Spleen (tissue), 11 donors: ENCODE data around the gene ASB10. TPM values are rescaled to one million over a fixed set of nuclear protein-coding genes. Genes with fewer than 3 reads are reported as not detected.

Experiments used
- DNase-seq: peaks from one replicate; pipeline ENCODE4 v3.0.0-alpha.2; 2020
- H3K27ac ChIP-seq, 8 donors: fragments of 200-600 bp; sonication (generic) in 7 of 8; 1 replicate in 4 of 8; 2 replicates in 4 of 8; pipeline versions ENCODE4 v1.5.0 to v1.8.0; 2016 to 2021; ENCODE audit warnings: inconsistent platforms in 4 of 8, mild to moderate bottlenecking in 4 of 8, moderate library complexity in 1 of 8
- H3K27me3 ChIP-seq, 7 donors: fragments of 200-600 bp; sonication (generic) in 6 of 7; replicated peaks in 1 of 7; 1 replicate in 4 of 7; 2 replicates in 3 of 7; pipeline versions ENCODE4 v1.5.0 to v1.8.0; 2016 to 2021; ENCODE audit warnings: inconsistent platforms in 3 of 7, mild to moderate bottlenecking in 1 of 7
- H3K36me3 ChIP-seq, 6 donors: fragments of 200-600 bp; sonication (generic) in 5 of 6; 1 replicate in 4 of 6; 2 replicates in 2 of 6; pipeline versions ENCODE4 v1.5.0 to v1.8.0; 2016 to 2021; ENCODE audit warnings: inconsistent platforms in 2 of 6
- H3K4me1 ChIP-seq, 6 donors: fragments of 200-600 bp; sonication (generic) in 5 of 6; 1 replicate in 3 of 6; 2 replicates in 3 of 6; pipeline versions ENCODE4 v1.5.0 to v1.8.0; 2016 to 2021; ENCODE audit warnings: inconsistent platforms in 3 of 6
- H3K4me3 ChIP-seq, 8 donors: fragments of 200-600 bp; sonication (generic) in 7 of 8; 1 replicate in 4 of 8; 2 replicates in 4 of 8; pipeline versions ENCODE4 v1.5.0 to v1.8.0; 2016 to 2021; ENCODE audit warnings: inconsistent platforms in 4 of 8, mild to moderate bottlenecking in 4 of 8, moderate library complexity in 2 of 8
- H3K9me3 ChIP-seq, 8 donors: fragments of 200-600 bp; sonication (generic) in 7 of 8; 1 replicate in 4 of 8; 2 replicates in 4 of 8; pipeline versions ENCODE4 v1.5.0 to v1.8.0; 2016 to 2021; ENCODE audit warnings: inconsistent platforms in 4 of 8
- CTCF ChIP-seq, 11 experiments: fragments of 200-600 bp in 7 of 11; fragments of 450-650 bp in 4 of 11; sonication (generic) in 4 of 11; IDR thresholded peaks in 8 of 11; conservative IDR thresholded peaks in 3 of 11; 1 replicate in 7 of 11; 2 replicates in 4 of 11; pipeline versions ENCODE4 v1.4.0 to v1.8.0; 2016 to 2021; ENCODE audit warnings: antibody characterized with exemption in 11 of 11, inconsistent platforms in 4 of 11, mild to moderate bottlenecking in 1 of 11
- POLR2A ChIP-seq, 3 donors: fragments of 450-650 bp; IDR thresholded peaks; one replicate each; pipeline ENCODE4 v1.5.1; 2017; ENCODE audit warnings: antibody characterized with exemption in 3 of 3, mild to moderate bottlenecking in 1 of 3
- POLR2AphosphoS5 ChIP-seq, 3 donors: sonication (generic); formaldehyde crosslinking; IDR thresholded peaks; one replicate each; pipeline ENCODE4 v1.5.1; 2017; ENCODE audit warnings: antibody characterized with exemption in 3 of 3
- WGBS, 5 donors: extraction: QIAGEN DNeasy Blood & Tissue Kit in 3 of 5; methylation state at CpG; one replicate each; pipeline versions ENCODE4 v1.1.5 to v1.1.7; 2013 to 2018; 5-methylcytosine and 5-hydroxymethylcytosine counted together
- intact Hi-C: fragments of 100-400 bp; cut with DNase I; formaldehyde crosslinking; loops from one replicate; pipeline ENCODE4 v1.15.0; 2023; ENCODE audit warnings: low total_unique reads
- polyA plus RNA-seq, 3 donors: library from polyadenylated mRNA; stranded (reverse); fragments of 200-250 nt; gene quantifications; one replicate each; pipeline ENCODE4 v1.2.1, GENCODE V29; 2013
- total RNA-seq, 7 donors: library from RNA; depleted of rRNA in 3 of 7; stranded (reverse); fragments of >200 nt in 3 of 7; fragmentation: NEBNext Ultra II Directional in 4 of 7; extraction: Animal tissue kit (Norgen Biotek cat#: 25700) in 4 of 7; gene quantifications; one replicate each; pipeline versions ENCODE4 v1.1.0 to v1.2.1, GENCODE V29; 2016 to 2021
- donor health status: healthy with polysubstance abuse.
- donor health status: DM: no; HTN: no; CAD: no; lungs with moderate emphysema.
- donor health status: DM: no; HTN: no; CAD: no.
- donor health status: Bipolar disorder and iron deficiency.
- donor health status: healthy.
- donor health status: DM: no; HTN: no; CAD: no.
- donor health status: DM: yes; HTN: yes; CAD: no.

ASB10 gene
- total and polyA plus RNA-seq, 10 donors: not detected

- Histone ChIP-seq H3K9me3 (no peaks in the 10 kb centered on the region), H3K27ac (no peak overlapping the region), H3K36me3 (no peaks in the 10 kb centered on the region), H3K4me3 (no peak overlapping the region), H3K4me1 (no peaks in the 10 kb centered on the region), H3K27me3 (peaks cover 0 to 53% (median 15%) of the 10 kb centered on the region in 7 donors)
- intact Hi-C loops: no loop called here
- WGBS, 5 donors: 75 to 87% (median 80%) methylated on average over 7 of the region's 7 CpGs
- DNase-seq: no peak
- TF ChIP-seq POLR2AphosphoS5 (IDR thresholded peaks at IDR 0.05) (no peak), POLR2A (IDR thresholded peaks at IDR 0.05) (no peak), CTCF (IDR thresholded peaks at IDR 0.05 in 8 of 11, conservative IDR thresholded peaks at IDR 0.05 in 3 of 11) (no peak)
Observed at GRCh38 chr7:151157645-151158329, 29.3 kb downstream of the ASB10 start.

GRCh38 chr7:151152643-151153513 lies 34.2 kb downstream of the ASB10 start:
- WGBS, 5 donors: 55 to 69% (median 65%) methylated on average over 6 of the region's 6 CpGs
- DNase-seq: no peak
- H3K27ac ChIP-seq: no peak overlapping the region
- H3K4me1 ChIP-seq: no peaks in the 10 kb centered on the region
- intact Hi-C loops: no loop called here
- TF ChIP-seq POLR2A (IDR thresholded peaks at IDR 0.05) (no peak), POLR2AphosphoS5 (IDR thresholded peaks at IDR 0.05) (no peak), CTCF (IDR thresholded peaks at IDR 0.05 in 8 of 11, conservative IDR thresholded peaks at IDR 0.05 in 3 of 11) (no peak)
- peaks cover 0 to 94% (median 28%) of the 10 kb centered on the region in 7 donors for H3K27me3 ChIP-seq
- H3K36me3 ChIP-seq: no peaks in the 10 kb centered on the region
- no peaks in the 10 kb centered on the region for H3K9me3 ChIP-seq
- H3K4me3 ChIP-seq: no peak overlapping the region

GRCh38 chr7:151150388-151150787 lies 36.7 kb downstream of the ASB10 start:
- DNase-seq: no peak
- 77 to 89% (median 86%) methylated on average over 3 of the region's 3 CpGs for WGBS, 5 donors
- no peak overlapping the region for H3K4me3 ChIP-seq
- peaks cover 0 to 71% (median 28%) of the 10 kb centered on the region in 7 donors for H3K27me3 ChIP-seq
- no peaks in the 10 kb centered on the region for H3K9me3 ChIP-seq
- H3K4me1 ChIP-seq: no peaks in the 10 kb centered on the region
- no peak for TF ChIP-seq POLR2AphosphoS5 (IDR thresholded peaks at IDR 0.05)
- no peak for TF ChIP-seq POLR2A (IDR thresholded peaks at IDR 0.05)
- TF ChIP-seq CTCF (IDR thresholded peaks at IDR 0.05 in 8 of 11, conservative IDR thresholded peaks at IDR 0.05 in 3 of 11): no peak
- intact Hi-C loops: no loop called here
- H3K27ac ChIP-seq: no peak overlapping the region
- peaks cover 0 to 1% (median 0%) of the 10 kb centered on the region in 6 donors for H3K36me3 ChIP-seq
